NCI-H146 (cell line): ENCODE results near the gene CBFA2T2.
A peak's percentile ranks its signal among the peaks of the same experiment; 100 is the strongest.
"Not testable (repeated sequence)": the region's sequence is repeated elsewhere in the genome, so short reads cannot be mapped to it uniquely, and the experiment has no call there.

Experiments
- DNase-seq: peaks from one replicate; lab custom pipeline; 2025; lab: John Stamatoyannopoulos, UW

The CBFA2T2 gene

GRCh38 chr20:33470866-33471265, 19.0 kb upstream of the CBFA2T2 start:
- DNase-seq: no peak

GRCh38 chr20:33472868-33473435, 16.9 kb upstream of the CBFA2T2 start:
- no peak for DNase-seq

- no peak for DNase-seq
These were observed 15.6 kb upstream of the CBFA2T2 start for GRCh38 chr20:33474097-33474873.

- DNase-seq: peak; percentile 76
These were observed 14.9 kb upstream of the CBFA2T2 start for GRCh38 chr20:33474963-33475362.

- DNase-seq: peak; percentile 94
These were observed 14.3 kb upstream of the CBFA2T2 start for GRCh38 chr20:33475381-33476152.

- DNase-seq: peak; percentile 100
These were observed 12.3 kb upstream of the CBFA2T2 start for GRCh38 chr20:33477386-33478234.

- peak; percentile 14 for DNase-seq
These were observed 9.8 kb upstream of the CBFA2T2 start for GRCh38 chr20:33480048-33480447.

GRCh38 chr20:33481431-33481941, 8.4 kb upstream of the CBFA2T2 start:
- no peak for DNase-seq

- peak; percentile 56 for DNase-seq
These were observed 7.3 kb upstream of the CBFA2T2 start for GRCh38 chr20:33482581-33482980.

GRCh38 chr20:33483186-33483585, 6.7 kb upstream of the CBFA2T2 start:
- DNase-seq: not testable (repeated sequence)

- DNase-seq: no peak
These were observed 1.7 kb upstream of the CBFA2T2 start for GRCh38 chr20:33488201-33488600.

- not testable (repeated sequence) for DNase-seq
These were observed 1.0 kb upstream of the CBFA2T2 start for GRCh38 chr20:33488661-33489494.

GRCh38 chr20:33489495-33490022, 337 bp upstream of the CBFA2T2 start:
- DNase-seq: peak; percentile 100

GRCh38 chr20:33490934-33491656, 1.2 kb downstream of the CBFA2T2 start:
- DNase-seq: peak; percentile 28

GRCh38 chr20:33493076-33493766, 3.3 kb downstream of the CBFA2T2 start:
- DNase-seq: no peak

- DNase-seq: not testable (repeated sequence)
These were observed 6.9 kb downstream of the CBFA2T2 start for GRCh38 chr20:33496776-33497175.

- DNase-seq: no peak
These were observed 9.5 kb downstream of the CBFA2T2 start for GRCh38 chr20:33499355-33499754.

- DNase-seq: no peak
These were observed 11.1 kb downstream of the CBFA2T2 start for GRCh38 chr20:33501000-33501399.

GRCh38 chr20:33503564-33503963, 13.7 kb downstream of the CBFA2T2 start:
- no peak for DNase-seq
